Activated naive CD4-positive, alpha-beta T cell treated with anti-CD3 and anti-CD28 coated beads for 36 hours (primary cell): ENCODE measurements around the gene SERINC3. TPM values are rescaled to one million over a fixed set of nuclear protein-coding genes. Genes with fewer than 3 reads are reported as not detected.

Experiments used
- CTCF ChIA-PET: fragments of 350-600 bp; sonication (Branson Sonifier 250); formaldehyde crosslinking; loops from one replicate; lab custom pipeline; 2021; ENCODE audit warnings: antibody characterized with exemption; lab: Charles Lee
- DNase-seq: peaks from one replicate; pipeline ENCODE4 v3.0.0-alpha.2; 2020
- H3K27ac Mint-ChIP-seq: one replicate; pipeline ENCODE4 v1.8.0; 2021; ENCODE audit warnings: mild to moderate bottlenecking, mixed read lengths
- H3K27me3 Mint-ChIP-seq: one replicate; pipeline ENCODE4 v1.8.0; 2021; ENCODE audit warnings: low read depth, mixed read lengths
- H3K36me3 Mint-ChIP-seq: one replicate; pipeline ENCODE4 v1.8.0; 2021; ENCODE audit warnings: low read depth, mixed read lengths
- H3K4me1 Mint-ChIP-seq: one replicate; pipeline ENCODE4 v1.8.0; 2021; ENCODE audit warnings: low read depth, mixed read lengths
- H3K4me3 Mint-ChIP-seq: one replicate; pipeline ENCODE4 v1.8.0; 2021; ENCODE audit warnings: mild to moderate bottlenecking, moderate library complexity, mixed read lengths
- H3K9me3 Mint-ChIP-seq: one replicate; pipeline ENCODE4 v1.8.0; 2021; ENCODE audit warnings: mixed read lengths
- intact Hi-C: fragments of 100-400 bp; cut with micrococcal nuclease; formaldehyde crosslinking; loops from one replicate; pipeline ENCODE4 v1.15.1; 2023
- total RNA-seq, 2 experiments: library from RNA; stranded (reverse); gene quantifications; one replicate each; pipeline ENCODE4 v1.2.3, GENCODE V29; 2021

SERINC3 gene
- total RNA-seq, 2 experiments from 2014 or later, result 48.7 to 50.2 TPM

DNA sequence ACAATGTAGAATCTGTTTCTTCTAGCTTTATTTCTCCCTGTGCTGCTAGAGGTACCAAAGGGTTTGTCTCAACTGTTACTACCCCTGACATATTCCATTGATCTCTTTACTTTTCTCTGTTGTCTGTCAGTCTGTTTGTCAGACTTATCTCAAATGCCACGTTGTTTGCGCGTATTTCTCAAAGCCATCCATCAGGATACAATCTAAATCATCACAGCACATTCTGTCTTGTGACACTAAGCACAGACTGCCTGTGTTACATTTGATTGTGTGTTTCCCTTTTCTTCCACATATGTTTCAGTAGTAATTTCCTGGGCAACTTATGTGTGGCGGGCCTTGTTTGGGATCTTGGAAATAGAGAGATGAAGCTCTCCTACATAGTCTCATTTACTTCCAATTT is 30.2 kb upstream of the SERINC3 start:
- no peak for DNase-seq
- Mint-ChIP-seq H3K27me3 (no peaks in the 10 kb centered on the region), H3K4me1 (peaks cover 19% of the 10 kb centered on the region), H3K4me3 (no peak overlapping the region), H3K27ac (no peak overlapping the region), H3K36me3 (no peaks in the 10 kb centered on the region), H3K9me3 (no peaks in the 10 kb centered on the region)
- CTCF ChIA-PET, result no interaction called here
- intact Hi-C loops, result loop anchor here (2.0 kb wide), 2 partner anchors 19 to 29 kb away; partner anchors contain the start of gene SERINC3

DNA sequence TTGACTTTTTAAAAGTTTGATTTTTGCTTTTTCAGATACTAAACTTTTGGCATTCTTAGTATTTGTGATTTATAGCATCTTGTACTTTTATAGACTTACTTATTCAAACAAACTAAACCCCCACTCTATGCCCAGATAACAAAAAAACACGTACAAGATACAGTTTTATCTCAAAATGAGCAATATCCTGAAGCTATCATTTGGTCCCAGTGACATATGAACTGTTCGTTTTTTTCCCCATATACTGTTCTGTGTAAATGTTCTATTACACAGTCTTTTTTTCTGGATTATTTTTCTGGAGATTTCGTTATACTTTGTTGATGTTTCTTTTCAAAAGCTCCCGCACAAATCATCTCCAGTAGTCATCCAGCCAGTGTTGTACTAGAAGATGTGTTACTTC is 27.3 kb upstream of the SERINC3 start:
- no peak for DNase-seq
- H3K4me3 Mint-ChIP-seq, result no peak overlapping the region
- CTCF ChIA-PET, result interaction anchor here (1.4 kb wide), 1 partner anchor 431 kb away, joined by 3 read pairs; no protein-coding TSS in a partner anchor
- no peaks in the 10 kb centered on the region for H3K36me3 Mint-ChIP-seq
- no peaks in the 10 kb centered on the region for H3K9me3 Mint-ChIP-seq
- H3K27me3 Mint-ChIP-seq, result no peaks in the 10 kb centered on the region
- no peak overlapping the region for H3K27ac Mint-ChIP-seq
- intact Hi-C loops, result no loop called here
- H3K4me1 Mint-ChIP-seq, result peaks cover 19% of the 10 kb centered on the region

DNA sequence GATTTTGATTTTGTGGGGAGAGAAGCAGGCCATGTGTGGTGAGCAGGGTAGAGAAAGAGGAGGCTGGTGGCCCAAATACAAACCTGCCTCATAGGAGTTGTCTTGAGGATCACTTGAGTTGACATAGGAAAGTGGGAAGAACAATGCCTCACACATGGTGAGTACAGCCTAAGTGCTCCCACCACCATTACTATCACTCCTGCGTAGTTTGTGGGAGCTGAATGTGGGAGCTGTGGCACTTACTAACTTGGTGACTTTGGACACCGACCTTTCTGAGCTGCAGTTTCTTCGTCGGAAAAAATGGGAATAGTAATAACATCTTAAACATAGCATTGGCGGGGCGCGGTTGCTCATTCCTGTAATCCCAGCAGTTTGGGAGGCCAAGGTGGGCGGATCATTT is 25.5 kb upstream of the SERINC3 start:
- H3K9me3 Mint-ChIP-seq, result no peaks in the 10 kb centered on the region
- CTCF ChIA-PET, result no interaction called here
- no peak overlapping the region for H3K4me3 Mint-ChIP-seq
- no peaks in the 10 kb centered on the region for H3K36me3 Mint-ChIP-seq
- H3K27me3 Mint-ChIP-seq, result no peaks in the 10 kb centered on the region
- H3K27ac Mint-ChIP-seq, result no peak overlapping the region
- intact Hi-C loops, result no loop called here
- H3K4me1 Mint-ChIP-seq, result peaks cover 4% of the 10 kb centered on the region
- DNase-seq, result no peak

DNA sequence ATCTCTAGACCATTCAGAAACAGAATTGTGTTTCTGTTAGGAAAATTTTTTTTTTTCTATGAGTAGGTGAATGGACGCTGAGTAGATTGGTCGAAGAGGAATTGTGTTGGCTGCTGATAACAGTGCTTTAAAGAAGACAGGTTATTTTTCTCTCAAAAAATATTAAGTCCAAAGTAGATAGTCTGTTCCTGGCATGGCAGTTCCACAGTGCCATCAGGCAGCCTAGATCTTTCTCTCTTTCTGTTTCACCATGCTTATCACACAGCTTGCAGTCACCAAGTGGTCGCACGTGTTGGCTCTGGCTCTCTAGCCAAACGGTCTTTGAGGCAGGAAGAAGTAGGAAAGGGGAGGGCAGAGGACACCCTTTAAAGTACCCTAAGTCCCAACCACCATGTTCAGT is 22.4 kb upstream of the SERINC3 start:
- CTCF ChIA-PET, result no interaction called here
- Mint-ChIP-seq H3K4me3 (no peak overlapping the region), H3K27me3 (no peaks in the 10 kb centered on the region), H3K4me1 (no peaks in the 10 kb centered on the region), H3K9me3 (no peaks in the 10 kb centered on the region), H3K27ac (no peak overlapping the region), H3K36me3 (no peaks in the 10 kb centered on the region)
- intact Hi-C loops, result no loop called here
- DNase-seq, result no peak

DNA sequence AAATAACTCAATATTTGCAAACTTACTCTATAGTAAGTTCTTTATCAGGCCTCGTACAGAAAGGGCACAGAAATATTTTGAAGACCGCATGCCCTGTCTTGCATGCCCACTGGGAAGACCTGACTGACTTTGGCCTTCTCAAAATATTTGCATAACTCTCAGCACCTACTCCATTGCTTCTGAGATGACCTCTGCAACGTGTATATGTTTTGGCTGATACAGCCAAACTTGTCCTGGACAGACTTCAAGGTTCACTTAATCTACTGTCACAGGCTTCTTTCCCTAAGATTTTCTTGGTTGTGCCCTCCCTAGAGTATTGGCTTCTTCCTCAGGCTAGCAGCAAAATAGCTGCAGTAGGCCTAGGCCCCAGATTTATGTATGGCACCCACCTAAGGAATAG is 21.5 kb upstream of the SERINC3 start:
- intact Hi-C loops, result no loop called here
- Mint-ChIP-seq H3K4me1 (no peaks in the 10 kb centered on the region), H3K27ac (no peak overlapping the region), H3K4me3 (no peak overlapping the region), H3K9me3 (no peaks in the 10 kb centered on the region), H3K27me3 (no peaks in the 10 kb centered on the region), H3K36me3 (no peaks in the 10 kb centered on the region)
- CTCF ChIA-PET, result no interaction called here
- DNase-seq, result no peak

DNA sequence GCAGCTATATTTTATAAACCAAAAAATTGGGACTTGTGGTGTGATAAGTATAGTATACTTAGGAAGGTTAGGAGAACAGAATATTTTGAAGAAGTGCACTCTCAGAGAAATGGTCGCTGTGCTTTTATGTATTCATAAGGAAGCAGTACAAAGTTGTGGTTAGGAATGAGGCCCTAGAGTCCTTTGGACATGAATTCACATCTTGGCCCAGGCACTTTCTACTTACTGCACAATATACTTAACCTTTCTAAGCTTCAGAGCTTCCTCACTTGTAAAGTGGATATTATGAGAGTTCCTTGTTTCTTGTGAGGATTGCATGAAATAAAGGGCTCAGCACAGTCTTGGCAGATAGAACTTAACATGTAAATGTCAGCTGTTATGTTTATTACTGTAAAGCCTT is 21.0 kb upstream of the SERINC3 start:
- Mint-ChIP-seq H3K4me3 (no peak overlapping the region), H3K4me1 (no peaks in the 10 kb centered on the region), H3K27ac (no peak overlapping the region), H3K9me3 (no peaks in the 10 kb centered on the region), H3K27me3 (no peaks in the 10 kb centered on the region), H3K36me3 (no peaks in the 10 kb centered on the region)
- CTCF ChIA-PET, result interaction anchor here (0.6 kb wide), 1 partner anchor 40 kb away, joined by 4 read pairs; no protein-coding TSS in a partner anchor
- intact Hi-C loops, result no loop called here
- DNase-seq, result no peak

DNA sequence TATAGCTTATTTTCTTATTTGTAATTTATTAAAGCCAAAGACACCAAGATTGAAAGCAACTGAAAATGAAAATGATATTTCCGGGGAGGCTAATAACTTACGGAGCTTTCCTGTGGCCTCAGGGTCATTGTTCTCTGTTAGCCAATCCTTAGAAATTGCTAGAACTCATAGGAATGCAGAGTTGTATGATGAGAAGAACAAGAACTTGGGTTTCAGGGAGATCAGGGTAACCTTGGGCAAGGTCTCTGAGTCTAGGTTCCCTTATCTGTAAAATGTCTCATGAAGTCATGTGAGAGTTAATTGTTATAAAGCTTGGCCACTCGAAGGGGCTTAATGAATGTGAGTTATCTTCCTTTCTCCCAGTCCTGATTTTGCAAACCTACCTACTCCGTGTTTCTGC is 20.1 kb upstream of the SERINC3 start:
- Mint-ChIP-seq H3K9me3 (no peaks in the 10 kb centered on the region), H3K4me1 (no peaks in the 10 kb centered on the region), H3K36me3 (no peaks in the 10 kb centered on the region), H3K4me3 (no peak overlapping the region), H3K27ac (no peak overlapping the region), H3K27me3 (no peaks in the 10 kb centered on the region)
- DNase-seq, result no peak
- intact Hi-C loops, result no loop called here
- CTCF ChIA-PET, result interaction anchor here (0.6 to 0.8 kb wide), 2 partner anchors 11 to 41 kb away, joined by 3 to 4 read pairs; no protein-coding TSS in a partner anchor

DNA sequence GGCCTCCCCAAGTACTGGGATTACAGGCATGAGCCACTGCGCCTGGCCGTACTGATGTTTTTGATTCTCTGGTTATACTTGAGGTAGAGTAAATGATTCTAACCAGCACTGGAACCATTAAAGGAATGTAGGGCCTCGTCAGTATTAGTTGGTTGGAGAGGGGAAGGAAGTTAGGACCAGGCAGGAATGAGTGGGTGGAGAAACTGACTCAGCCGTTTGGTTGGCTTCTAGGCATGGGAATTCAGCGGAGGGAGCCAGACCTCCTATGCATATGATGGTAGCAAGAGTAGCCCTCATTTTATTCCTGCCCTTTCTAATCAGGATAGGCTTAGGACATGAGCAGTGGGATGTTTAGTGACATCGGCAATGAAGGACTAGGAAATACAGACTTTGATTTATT is 19.0 kb upstream of the SERINC3 start:
- Mint-ChIP-seq H3K4me1 (no peaks in the 10 kb centered on the region), H3K4me3 (no peak overlapping the region), H3K9me3 (no peaks in the 10 kb centered on the region), H3K27me3 (no peaks in the 10 kb centered on the region), H3K27ac (no peak overlapping the region), H3K36me3 (no peaks in the 10 kb centered on the region)
- DNase-seq, result no peak
- CTCF ChIA-PET, result interaction anchor here (0.6 kb wide), 1 partner anchor 23 kb away, joined by 3 read pairs; no protein-coding TSS in a partner anchor
- intact Hi-C loops, result no loop called here

DNA sequence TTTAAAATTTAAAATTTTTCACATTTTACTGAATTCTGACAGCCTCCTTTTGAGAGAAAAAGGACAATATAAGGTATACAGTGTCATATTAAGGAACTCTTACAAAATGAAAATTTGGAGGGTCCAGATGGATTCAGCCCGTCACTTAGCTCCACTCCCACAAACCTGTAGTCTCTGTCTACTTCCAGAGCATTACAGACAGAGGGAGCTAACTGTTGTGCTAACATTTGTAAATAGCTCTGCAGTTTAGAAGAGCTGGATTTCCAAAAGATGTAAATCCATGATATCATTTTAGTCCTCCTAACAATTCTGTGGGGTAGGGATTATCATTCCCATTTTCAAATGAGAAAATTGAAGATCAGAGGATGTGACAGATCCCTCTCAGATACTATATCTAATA is 16.1 kb upstream of the SERINC3 start:
- Mint-ChIP-seq H3K36me3 (no peaks in the 10 kb centered on the region), H3K9me3 (no peaks in the 10 kb centered on the region), H3K4me3 (no peak overlapping the region), H3K27me3 (no peaks in the 10 kb centered on the region), H3K4me1 (no peaks in the 10 kb centered on the region), H3K27ac (no peak overlapping the region)
- DNase-seq, result no peak
- CTCF ChIA-PET, result interaction anchor here (0.6 kb wide), 1 partner anchor 67 kb away, joined by 3 read pairs; no protein-coding TSS in a partner anchor
- intact Hi-C loops, result no loop called here

DNA sequence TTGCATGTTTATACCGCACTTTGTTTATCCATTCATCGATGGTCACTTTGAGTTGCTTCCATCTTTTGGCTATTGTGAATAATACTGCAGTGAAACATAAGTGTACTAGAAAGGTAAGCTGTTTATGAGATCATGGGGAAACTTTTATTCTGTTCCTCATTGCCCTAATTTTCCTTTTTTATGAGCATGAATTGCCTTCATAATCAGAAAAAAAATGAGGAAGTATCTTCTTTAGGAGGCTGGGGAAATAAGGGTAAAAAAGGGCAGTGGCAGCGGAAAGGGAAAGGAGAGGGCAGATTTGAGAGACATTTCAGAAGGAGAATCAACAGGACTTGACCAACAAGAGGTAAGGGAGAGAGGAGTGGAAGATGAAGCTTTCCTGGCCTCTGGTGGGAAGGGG is 14.3 kb upstream of the SERINC3 start:
- H3K27ac Mint-ChIP-seq, result no peak overlapping the region

DNA sequence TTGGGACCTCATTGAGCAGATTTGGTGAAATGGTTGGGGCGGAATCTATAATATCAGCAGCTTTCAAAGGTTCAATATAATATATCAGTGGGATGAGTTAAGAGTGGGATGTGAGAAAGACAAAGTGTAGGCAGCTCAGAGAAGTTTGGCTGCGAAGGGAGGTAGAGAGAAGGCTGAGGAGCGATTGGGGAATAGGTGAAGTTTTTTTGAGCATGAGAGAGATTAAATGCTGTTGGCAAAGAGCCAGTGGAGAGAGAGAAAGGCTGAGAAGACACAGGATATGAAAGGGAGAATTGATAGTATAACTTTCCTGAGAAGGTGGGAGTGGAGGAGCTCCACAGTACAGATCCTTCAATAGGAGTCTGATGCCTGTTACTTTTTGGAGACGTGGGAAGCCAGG is 12.1 kb upstream of the SERINC3 start:
- no peaks in the 10 kb centered on the region for H3K36me3 Mint-ChIP-seq
- no peak overlapping the region for H3K4me3 Mint-ChIP-seq
- H3K27me3 Mint-ChIP-seq, result no peaks in the 10 kb centered on the region
- DNase-seq, result no peak
- CTCF ChIA-PET, result interaction anchor here (0.9 to 1.1 kb wide), 2 partner anchors 75 to 76 kb away, joined by 3 to 8 read pairs; no protein-coding TSS in a partner anchor
- no peaks in the 10 kb centered on the region for H3K9me3 Mint-ChIP-seq
- no peak overlapping the region for H3K27ac Mint-ChIP-seq
- H3K4me1 Mint-ChIP-seq, result peaks cover 4% of the 10 kb centered on the region
- intact Hi-C loops, result loop anchor here (2.0 kb wide), 2 partner anchors 19 to 65 kb away; no protein-coding TSS in a partner anchor

More for the DNA sequence above, 14.3 kb upstream of the SERINC3 start:
- H3K9me3 Mint-ChIP-seq, result no peaks in the 10 kb centered on the region
- no peak for DNase-seq
- H3K27me3 Mint-ChIP-seq, result no peaks in the 10 kb centered on the region
- intact Hi-C loops, result no loop called here
- CTCF ChIA-PET, result no interaction called here
- H3K36me3 Mint-ChIP-seq, result no peaks in the 10 kb centered on the region
- H3K4me1 Mint-ChIP-seq, result peaks cover 4% of the 10 kb centered on the region
- no peak overlapping the region for H3K4me3 Mint-ChIP-seq

DNA sequence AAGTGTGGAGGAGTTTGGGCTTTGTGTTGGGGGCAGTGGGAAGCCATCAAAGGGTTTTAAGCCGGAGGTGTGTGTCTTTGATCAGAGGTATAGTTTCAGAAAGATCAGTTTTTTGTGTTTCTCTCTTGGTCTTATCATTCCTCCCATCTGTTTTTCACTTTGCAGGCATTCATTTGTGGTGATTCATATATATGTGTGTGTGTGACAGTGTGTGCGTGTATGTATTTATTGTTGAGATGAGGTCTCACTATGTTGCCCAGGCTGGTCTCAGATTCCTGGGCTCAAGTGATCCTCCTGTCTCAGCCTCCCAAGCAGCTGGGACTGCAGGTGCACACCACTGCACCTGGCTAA is 11.1 kb upstream of the SERINC3 start:
- CTCF ChIA-PET, result interaction anchor here (0.9 kb wide), 1 partner anchor 76 kb away, joined by 3 read pairs; no protein-coding TSS in a partner anchor
- peak; percentile 19 for DNase-seq
- H3K27ac Mint-ChIP-seq, result no peak overlapping the region
- intact Hi-C loops, result loop anchor here (1.0 to 2.0 kb wide), 3 partner anchors 20 to 77 kb away; no protein-coding TSS in a partner anchor
- no peaks in the 10 kb centered on the region for H3K27me3 Mint-ChIP-seq
- H3K4me1 Mint-ChIP-seq, result peaks cover 4% of the 10 kb centered on the region
- H3K9me3 Mint-ChIP-seq, result no peaks in the 10 kb centered on the region
- H3K36me3 Mint-ChIP-seq, result no peaks in the 10 kb centered on the region
- H3K4me3 Mint-ChIP-seq, result no peak overlapping the region

DNA sequence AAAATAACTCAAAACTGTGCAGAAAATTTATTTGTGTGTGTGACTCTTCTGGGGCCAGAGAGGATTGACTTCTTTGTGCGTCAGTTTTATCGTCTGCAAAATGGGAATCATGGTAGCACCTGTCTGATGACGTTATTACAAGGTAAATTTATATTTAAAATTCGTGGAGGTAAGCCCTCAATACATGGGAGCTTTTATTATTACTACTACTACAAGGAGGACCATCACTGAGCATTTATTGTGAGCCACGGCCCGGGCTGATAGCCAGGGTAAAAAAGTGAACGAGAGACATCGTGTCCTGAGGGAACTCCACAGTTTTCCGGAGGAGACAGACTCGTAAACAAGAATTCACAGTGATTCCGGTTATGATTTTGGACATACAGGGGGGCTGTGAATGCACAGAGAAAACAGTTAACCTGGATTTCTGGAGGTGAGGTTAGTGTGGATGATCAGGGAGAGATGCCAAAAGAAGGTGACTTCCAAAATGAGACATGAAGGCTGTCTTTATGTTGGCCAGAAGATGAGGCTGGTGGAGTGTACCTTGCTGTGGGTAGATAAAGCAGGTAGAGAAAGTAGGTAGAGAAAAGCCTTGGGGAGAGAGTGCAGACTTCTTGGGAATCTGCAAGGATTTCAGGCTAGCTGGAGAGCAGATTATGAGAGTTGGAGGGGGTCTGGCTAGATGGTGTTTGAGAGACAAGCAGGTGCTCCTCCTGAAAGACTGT is 10.6 kb upstream of the SERINC3 start:
- Mint-ChIP-seq H3K9me3 (no peaks in the 10 kb centered on the region), H3K27ac (no peak overlapping the region), H3K4me3 (no peak overlapping the region), H3K36me3 (no peaks in the 10 kb centered on the region), H3K27me3 (no peaks in the 10 kb centered on the region), H3K4me1 (peaks cover 4% of the 10 kb centered on the region)
- CTCF ChIA-PET, result interaction anchor here (0.5 to 0.6 kb wide), 2 partner anchors 60 to 78 kb away, joined by 3 read pairs; no protein-coding TSS in a partner anchor
- intact Hi-C loops, result loop anchor here (1.0 to 2.0 kb wide), 3 partner anchors 20 to 78 kb away; no protein-coding TSS in a partner anchor
- DNase-seq, result no peak
